Measurements from ENCODE around the gene LRRD1.
A peak's percentile ranks its signal among the peaks of the same experiment; 100 is the strongest.
"Not testable (repeated sequence)": the region's sequence is repeated elsewhere in the genome, so short reads cannot be mapped to it uniquely, and the experiment has no call there.

The LRRD1 gene

DNA sequence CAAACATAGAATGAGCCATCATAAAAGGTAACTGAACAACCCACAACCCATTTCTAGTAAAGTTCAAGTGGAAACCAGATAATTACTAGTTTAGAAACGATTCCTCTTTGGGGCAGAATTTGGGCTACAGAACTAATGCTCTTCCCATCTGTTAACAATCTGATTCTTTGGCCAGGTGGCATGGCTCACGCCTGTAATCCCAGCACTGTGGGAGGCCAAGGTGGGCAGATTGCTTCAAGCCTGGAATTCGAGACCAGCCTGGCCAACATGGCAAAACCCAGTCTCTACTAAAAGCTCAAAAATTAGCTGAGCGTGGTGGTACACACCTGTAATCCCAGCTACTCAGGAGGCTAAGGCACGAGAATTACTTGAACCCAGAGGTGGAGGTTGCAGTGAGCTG is 63.1 kb downstream of the LRRD1 start:
- H3K36me3 ChIP-seq (ENCODE audit: control insufficient read depth, insufficient read depth, low read length, severe bottlenecking), result peaks cover 84% of the 10 kb centered on the region
- no peaks in the 10 kb centered on the region for H3K27me3 ChIP-seq (replicated peaks; ENCODE audit: control insufficient read depth, insufficient read depth, low read length)
- H3K9me3 ChIP-seq (ENCODE audit: control insufficient read depth, low read length), result no peaks in the 10 kb centered on the region
- H3K4me3 ChIP-seq (ENCODE audit: low read length), result no peak overlapping the region
- no peak for DNase-seq (ENCODE audit: low read depth)
- H3K9ac ChIP-seq (ENCODE audit: low read length), result no peak overlapping the region
- no peaks in the 10 kb centered on the region for H3K4me1 ChIP-seq (ENCODE audit: control insufficient read depth, insufficient read depth, low read length)

DNA sequence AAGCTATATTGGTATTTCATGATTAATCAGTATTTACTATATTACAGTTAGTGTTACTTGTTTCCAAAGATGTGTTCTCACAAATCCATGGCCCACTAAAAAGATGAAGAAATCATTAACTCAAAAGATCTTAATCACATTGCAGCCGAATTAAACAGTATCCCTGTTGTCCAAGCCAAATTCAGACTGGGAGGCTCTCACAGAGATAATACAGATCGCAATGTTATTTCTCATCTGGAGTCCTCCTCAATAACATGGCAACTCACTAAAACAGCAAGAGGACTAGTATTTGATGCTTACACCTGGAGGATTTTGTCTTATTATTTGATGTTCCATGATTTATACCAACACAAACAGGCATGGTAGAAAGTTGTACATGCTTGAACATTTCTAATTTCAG is 68.1 kb downstream of the LRRD1 start:
- no peak overlapping the region for H3K9ac ChIP-seq (ENCODE audit: low read length)
- DNase-seq (ENCODE audit: low read depth), result no peak
- H3K36me3 ChIP-seq (ENCODE audit: control insufficient read depth, insufficient read depth, low read length, severe bottlenecking), result peaks cover 91% of the 10 kb centered on the region
- no peak overlapping the region for H3K4me3 ChIP-seq (ENCODE audit: low read length)
- H3K9me3 ChIP-seq (ENCODE audit: control insufficient read depth, low read length), result no peaks in the 10 kb centered on the region
- no peaks in the 10 kb centered on the region for H3K27me3 ChIP-seq (replicated peaks; ENCODE audit: control insufficient read depth, insufficient read depth, low read length)
- no peaks in the 10 kb centered on the region for H3K4me1 ChIP-seq (ENCODE audit: control insufficient read depth, insufficient read depth, low read length)

DNA sequence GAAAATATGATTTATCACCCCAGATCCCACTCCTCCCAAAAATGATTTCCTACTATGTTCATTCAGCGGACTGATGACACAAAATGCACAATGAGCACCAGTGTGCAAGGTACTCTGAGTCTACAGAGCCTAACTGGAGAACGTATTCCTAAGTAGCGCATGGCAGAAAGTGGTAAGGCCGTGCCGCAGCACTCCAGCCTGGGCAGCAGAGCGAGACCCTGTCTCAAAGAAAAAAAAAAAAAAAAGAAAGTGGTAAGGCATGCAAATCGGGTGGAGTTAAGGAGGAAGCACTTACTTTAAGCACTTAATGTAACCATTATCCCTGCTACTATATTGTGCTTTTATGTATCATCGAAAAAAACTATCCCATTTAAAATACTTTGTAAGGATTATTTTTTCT is 70.1 kb downstream of the LRRD1 start:
- Histone ChIP-seq H3K9me3 (ENCODE audit: control insufficient read depth, low read length) (no peaks in the 10 kb centered on the region), H3K4me1 (ENCODE audit: control insufficient read depth, insufficient read depth, low read length) (no peaks in the 10 kb centered on the region), H3K9ac (ENCODE audit: low read length) (no peak overlapping the region), H3K27me3 (replicated peaks; ENCODE audit: control insufficient read depth, insufficient read depth, low read length) (no peaks in the 10 kb centered on the region), H3K4me3 (ENCODE audit: low read length) (no peak overlapping the region), H3K36me3 (ENCODE audit: control insufficient read depth, insufficient read depth, low read length, severe bottlenecking) (peaks cover 83% of the 10 kb centered on the region)
- DNase-seq (ENCODE audit: low read depth), result no peak

DNA sequence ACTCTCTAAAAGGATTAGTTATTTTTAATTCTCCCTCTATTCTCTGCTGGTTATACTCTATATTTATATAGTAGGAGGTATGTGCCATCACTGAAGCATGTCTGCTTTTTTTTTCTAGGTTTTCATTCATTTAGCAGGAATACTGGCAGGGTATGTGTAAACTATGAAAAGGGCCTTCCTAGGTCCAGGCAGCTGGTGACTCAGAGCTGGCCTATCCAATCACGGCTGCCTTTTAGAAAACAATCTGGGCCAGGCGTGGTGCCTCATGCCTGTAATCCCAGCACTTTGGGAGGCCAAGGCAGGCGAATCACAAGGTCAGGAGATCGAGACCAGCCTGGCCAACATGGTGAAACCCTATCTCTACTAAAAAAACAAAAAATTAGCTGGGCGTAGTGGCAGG is 76.1 kb downstream of the LRRD1 start:
- not testable (repeated sequence) for H3K9me3 ChIP-seq (ENCODE audit: control insufficient read depth, low read length); H3K4me3 ChIP-seq (ENCODE audit: low read length); H3K4me1 ChIP-seq (ENCODE audit: control insufficient read depth, insufficient read depth, low read length); H3K9ac ChIP-seq (ENCODE audit: low read length); H3K27me3 ChIP-seq (replicated peaks; ENCODE audit: control insufficient read depth, insufficient read depth, low read length)
- peaks cover 71% of the 10 kb centered on the region for H3K36me3 ChIP-seq (ENCODE audit: control insufficient read depth, insufficient read depth, low read length, severe bottlenecking)
- DNase-seq (ENCODE audit: low read depth), result peak; percentile 27

DNA sequence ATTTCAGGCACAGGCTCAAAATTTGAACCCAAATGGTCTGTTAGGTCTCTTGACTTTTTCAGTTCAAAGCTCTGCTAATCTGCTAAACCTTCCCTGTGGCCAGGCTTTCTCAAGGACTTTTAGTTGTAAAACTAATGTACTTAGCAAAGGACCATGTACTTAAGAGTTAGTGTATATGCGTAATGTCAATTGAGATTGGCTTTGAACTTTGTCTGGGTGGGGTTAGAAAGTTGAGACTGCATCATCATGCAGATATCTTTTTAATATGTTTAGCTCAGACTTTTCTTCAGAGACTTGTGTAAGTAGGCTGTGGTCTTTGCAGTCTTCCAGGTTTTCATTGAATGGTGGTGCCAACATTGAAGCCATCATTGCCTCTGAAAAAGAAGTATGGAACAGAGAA is 78.4 kb downstream of the LRRD1 start:
- H3K9me3 ChIP-seq (ENCODE audit: control insufficient read depth, low read length), result no peaks in the 10 kb centered on the region
- peaks cover 69% of the 10 kb centered on the region for H3K36me3 ChIP-seq (ENCODE audit: control insufficient read depth, insufficient read depth, low read length, severe bottlenecking)
- no peak overlapping the region for H3K9ac ChIP-seq (ENCODE audit: low read length)
- DNase-seq (ENCODE audit: low read depth), result no peak
- no peak overlapping the region for H3K4me3 ChIP-seq (ENCODE audit: low read length)
- no peaks in the 10 kb centered on the region for H3K4me1 ChIP-seq (ENCODE audit: control insufficient read depth, insufficient read depth, low read length)
- H3K27me3 ChIP-seq (replicated peaks; ENCODE audit: control insufficient read depth, insufficient read depth, low read length), result no peaks in the 10 kb centered on the region

DNA sequence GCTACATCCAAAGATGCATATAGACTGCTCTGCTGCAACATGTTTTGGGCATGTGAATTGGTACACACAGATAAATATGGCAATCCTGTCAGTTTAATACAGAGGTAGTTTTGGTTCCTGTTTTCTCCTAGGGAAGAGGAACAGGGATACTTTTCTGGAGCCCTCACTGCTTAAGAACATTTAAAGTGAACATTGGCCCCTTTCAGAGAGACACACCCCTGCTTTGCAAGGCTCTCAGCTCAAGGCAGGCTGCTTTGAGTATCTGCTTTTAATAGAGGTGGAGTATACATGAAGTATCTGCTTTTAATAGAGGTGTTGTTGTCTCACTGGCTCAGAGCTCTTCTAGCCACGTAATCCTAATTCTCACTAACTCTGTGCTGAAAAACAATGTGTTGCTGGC is 83.6 kb downstream of the LRRD1 start:
- no peak overlapping the region for H3K4me3 ChIP-seq (ENCODE audit: low read length)
- no peak for DNase-seq (ENCODE audit: low read depth)
- no peaks in the 10 kb centered on the region for H3K27me3 ChIP-seq (replicated peaks; ENCODE audit: control insufficient read depth, insufficient read depth, low read length)
- no peaks in the 10 kb centered on the region for H3K4me1 ChIP-seq (ENCODE audit: control insufficient read depth, insufficient read depth, low read length)
- H3K9ac ChIP-seq (ENCODE audit: low read length), result no peak overlapping the region
- H3K9me3 ChIP-seq (ENCODE audit: control insufficient read depth, low read length), result no peaks in the 10 kb centered on the region
- peaks cover 67% of the 10 kb centered on the region for H3K36me3 ChIP-seq (ENCODE audit: control insufficient read depth, insufficient read depth, low read length, severe bottlenecking)
